ENCODE data around the gene SLF2. TPM values are rescaled to one million over a fixed set of nuclear protein-coding genes. Genes with fewer than 3 reads are reported as not detected.

SLF2 gene
- total RNA-seq, 1 experiment from 2014 or later = 43.0 TPM

DNA sequence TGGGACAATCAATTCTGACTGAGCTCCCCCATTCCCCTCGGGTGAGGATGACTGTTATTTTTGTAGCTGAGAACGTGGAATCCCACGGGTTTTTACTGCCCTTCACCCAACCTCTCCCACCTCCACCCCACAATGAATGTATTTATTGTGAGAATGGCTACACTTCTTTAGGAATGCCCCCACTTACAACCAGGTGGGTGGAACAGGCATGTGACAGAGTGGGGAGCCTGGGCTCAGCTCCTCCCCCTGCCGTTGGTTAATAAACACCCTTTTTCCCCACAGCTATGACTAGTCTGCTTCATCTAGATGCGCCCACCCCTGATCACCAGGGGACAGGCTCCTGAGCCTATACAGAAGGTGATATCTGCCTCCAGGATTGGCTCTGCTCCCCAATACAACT lies 72.6 kb downstream of the SLF2 start:
- H3K4me3 ChIP-seq (replicated peaks in 1 of 2; ENCODE audit: low read depth in 1 of 2, low read length in 2 of 2) = no peak overlapping the region
- peaks cover 20 to 22% of the 10 kb centered on the region in 2 experiments; a peak in 3 of 4 replicates for H3K36me3 ChIP-seq (ENCODE audit: control insufficient read depth in 1 of 2, insufficient read depth in 2 of 2, low read length in 2 of 2)
- no peaks in the 10 kb centered on the region; the same call in 1 of the 2 replicates for H4K20me1 ChIP-seq (ENCODE audit: insufficient read depth)
- H3K27ac ChIP-seq (ENCODE audit: low read depth, low read length) = no peak overlapping the region
- TF ChIP-seq ZBTB33 (IDR thresholded peaks at IDR 0.05; ENCODE audit: extremely low read depth, insufficient replicate concordance, low read length) (no peak), CEBPB (IDR thresholded peaks at IDR 0.05; ENCODE audit: low read depth) (no peak), SIN3A (IDR thresholded peaks at IDR 0.05; ENCODE audit: low read depth) (no peak), REST (IDR thresholded peaks at IDR 0.05; ENCODE audit: low read depth) (no peak), JUND (IDR thresholded peaks at IDR 0.05) (no peak), SP1 (IDR thresholded peaks at IDR 0.05; ENCODE audit: low read depth) (no peak), ZFX (IDR thresholded peaks at IDR 0.05) (no peak), MAX (IDR thresholded peaks at IDR 0.05) (no peak), CTCF (IDR thresholded peaks at IDR 0.05 in 2 of 3, conservative IDR thresholded peaks at IDR 0.05 in 1 of 3; ENCODE audit: borderline replicate concordance in 1 of 3, insufficient read depth in 1 of 3, low read depth in 2 of 3, low read length in 2 of 3) (no peak), FOSL1 (IDR thresholded peaks at IDR 0.05; ENCODE audit: low read depth) (no peak), POLR2A (IDR thresholded peaks at IDR 0.05; ENCODE audit: borderline replicate concordance, extremely low read depth, insufficient read depth, insufficient read length) (no peak), CBX3 (IDR thresholded peaks at IDR 0.05; ENCODE audit: low read depth) (no peak), EZH2phosphoT487 (IDR thresholded peaks at IDR 0.05; ENCODE audit: borderline replicate concordance) (no peak), EZH2 (IDR thresholded peaks at IDR 0.05) (no peak)
- TF ChIP-seq, protein P1, sequence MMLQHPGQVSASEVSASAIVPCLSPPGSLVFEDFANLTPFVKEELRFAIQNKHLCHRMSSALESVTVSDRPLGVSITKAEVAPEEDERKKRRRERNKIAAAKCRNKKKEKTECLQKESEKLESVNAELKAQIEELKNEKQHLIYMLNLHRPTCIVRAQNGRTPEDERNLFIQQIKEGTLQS (IDR thresholded peaks at IDR 0.05) = no peak
- intact Hi-C loops (cut with micrococcal nuclease) = no loop called here
- ChIA-PET POLR2A (no interaction called here), CTCF (interaction anchor here (0.6 kb wide), 1 partner anchor 9 kb away, joined by 3 read pairs; no protein-coding TSS in a partner anchor), RAD21 (ENCODE audit: low non-redundant PET in 1 of 2, low total read pairs in 2 of 2, uncharacterized antibody in 2 of 2, unreplicated experiment in 2 of 2) (interaction anchor here in 1 of 2 experiments (0.6 kb wide), 1 partner anchor 13 kb away, joined by 3 read pairs; no protein-coding TSS in a partner anchor)
- H2AFZ ChIP-seq (ENCODE audit: low read depth, low read length, poor library complexity, severe bottlenecking) = no peak overlapping the region
- no TSS peak for BruUV-seq (replicated peaks)
- ATAC-seq = no peak
- DNase-seq (ENCODE audit: low read depth, low spot score) = no peak
- no peaks in the 10 kb centered on the region for H3K9me2 ChIP-seq (ENCODE audit: insufficient read depth)
- H3K4me2 ChIP-seq (ENCODE audit: low read length) = no peak overlapping the region
- peaks cover 10 to 28% of the 10 kb centered on the region in 2 experiments; a peak in 3 of 4 replicates for H3K4me1 ChIP-seq (ENCODE audit: control insufficient read depth in 1 of 2, insufficient read depth in 2 of 2, low read length in 2 of 2)
- H3K27me3 ChIP-seq (ENCODE audit: insufficient read depth, low read length) = no peaks in the 10 kb centered on the region
- H3K79me2 ChIP-seq (ENCODE audit: insufficient read depth, low read length) = peaks cover 50% of the 10 kb centered on the region
- no peak overlapping the region for H3K9ac ChIP-seq (ENCODE audit: low read length)
- no peaks in the 10 kb centered on the region for H3K9me3 ChIP-seq (ENCODE audit: control insufficient read depth in 1 of 2, insufficient read depth in 1 of 2, low read depth in 1 of 2, low read length in 2 of 2)

Data from HCT116 (cell line).